C4-2B (cell line): Measurements from ENCODE around the gene TACC3.

Experiments
- H3K27ac ChIP-seq: fragments of 450-650 bp; 2 replicates; pipeline ENCODE4 v1.5.1; 2017
- ZFX ChIP-seq: fragments of 450-650 bp; IDR thresholded peaks from 2 replicates; pipeline ENCODE4 v1.6.1; 2017
- TF ChIP-seq, protein P1 (sequence below): fragments of 450-650 bp; conservative IDR thresholded peaks from 2 replicates; pipeline ENCODE4 v1.5.1; 2017; ENCODE audit warnings: mild to moderate bottlenecking

The TACC3 gene

DNA sequence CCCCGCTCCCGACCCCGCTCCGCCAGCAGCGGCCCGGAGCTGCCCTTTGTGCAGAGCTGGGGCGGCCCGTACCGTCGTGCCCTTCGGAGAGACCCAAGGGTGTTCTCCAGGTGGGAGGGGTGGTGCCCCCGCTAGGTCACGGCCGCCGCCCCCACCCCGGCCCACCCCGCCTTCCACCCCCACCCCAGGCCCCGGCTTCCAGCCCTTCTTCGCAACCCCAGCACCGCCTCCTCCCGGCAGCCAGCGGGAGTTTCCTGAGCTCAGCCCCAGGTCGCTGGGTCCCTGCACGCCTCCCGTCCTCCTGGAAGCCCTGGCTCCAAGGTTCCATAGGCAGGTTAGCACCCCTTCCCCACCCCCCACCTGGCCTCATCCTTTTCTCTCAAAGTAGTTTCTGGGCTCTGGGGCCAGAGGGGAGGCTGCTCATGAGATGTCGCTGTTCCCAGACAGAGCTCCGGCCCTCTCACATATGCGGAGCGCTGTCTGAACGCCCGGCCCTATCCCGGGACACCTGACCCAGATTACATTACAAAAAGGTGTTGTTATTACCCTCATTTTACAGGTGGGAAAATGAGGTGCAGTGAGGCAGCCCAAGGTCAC, 46.5 kb downstream of the TACC3 start:
- TF ChIP-seq, protein P1, sequence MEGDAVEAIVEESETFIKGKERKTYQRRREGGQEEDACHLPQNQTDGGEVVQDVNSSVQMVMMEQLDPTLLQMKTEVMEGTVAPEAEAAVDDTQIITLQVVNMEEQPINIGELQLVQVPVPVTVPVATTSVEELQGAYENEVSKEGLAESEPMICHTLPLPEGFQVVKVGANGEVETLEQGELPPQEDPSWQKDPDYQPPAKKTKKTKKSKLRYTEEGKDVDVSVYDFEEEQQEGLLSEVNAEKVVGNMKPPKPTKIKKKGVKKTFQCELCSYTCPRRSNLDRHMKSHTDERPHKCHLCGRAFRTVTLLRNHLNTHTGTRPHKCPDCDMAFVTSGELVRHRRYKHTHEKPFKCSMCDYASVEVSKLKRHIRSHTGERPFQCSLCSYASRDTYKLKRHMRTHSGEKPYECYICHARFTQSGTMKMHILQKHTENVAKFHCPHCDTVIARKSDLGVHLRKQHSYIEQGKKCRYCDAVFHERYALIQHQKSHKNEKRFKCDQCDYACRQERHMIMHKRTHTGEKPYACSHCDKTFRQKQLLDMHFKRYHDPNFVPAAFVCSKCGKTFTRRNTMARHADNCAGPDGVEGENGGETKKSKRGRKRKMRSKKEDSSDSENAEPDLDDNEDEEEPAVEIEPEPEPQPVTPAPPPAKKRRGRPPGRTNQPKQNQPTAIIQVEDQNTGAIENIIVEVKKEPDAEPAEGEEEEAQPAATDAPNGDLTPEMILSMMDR = no peak; the same call in 1 of the 2 replicates
- TF ChIP-seq ZFX = no peak
- no peak overlapping the region for H3K27ac ChIP-seq

DNA sequence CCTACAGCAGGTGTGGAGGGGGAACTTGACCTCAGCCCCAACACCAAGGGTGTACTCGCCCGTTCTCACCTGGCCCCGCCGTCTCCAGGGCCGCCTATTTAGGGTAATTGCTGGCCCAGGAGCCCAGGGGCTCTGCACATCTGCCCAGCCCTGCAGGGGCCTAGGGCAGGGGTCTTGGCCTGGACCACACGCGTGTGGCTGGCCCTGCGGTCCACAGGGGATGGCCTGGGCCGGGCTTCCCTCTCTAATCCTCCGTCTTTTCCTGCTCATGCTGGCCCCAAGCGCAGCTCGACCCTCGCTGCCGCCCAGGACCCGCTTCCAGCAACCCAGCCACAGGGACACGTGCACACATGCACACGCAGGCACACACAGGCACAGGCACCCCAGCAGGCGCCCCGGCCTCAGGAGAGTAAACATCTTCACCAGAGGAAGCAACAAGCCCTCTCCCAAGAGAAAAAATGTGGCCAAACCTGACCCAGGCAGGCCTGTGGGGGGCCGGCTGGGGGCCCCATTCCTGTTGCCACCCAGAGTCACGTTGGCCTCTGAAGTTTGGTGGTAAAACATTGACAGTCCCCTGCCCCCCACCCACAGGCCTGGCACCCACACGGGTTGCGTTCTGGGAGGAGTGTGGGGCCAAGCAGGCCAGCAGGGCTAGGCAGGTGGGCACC, 47.2 kb downstream of the TACC3 start:
- H3K27ac ChIP-seq = no peak overlapping the region
- TF ChIP-seq ZFX = no peak
- TF ChIP-seq, protein P1 = no peak

DNA sequence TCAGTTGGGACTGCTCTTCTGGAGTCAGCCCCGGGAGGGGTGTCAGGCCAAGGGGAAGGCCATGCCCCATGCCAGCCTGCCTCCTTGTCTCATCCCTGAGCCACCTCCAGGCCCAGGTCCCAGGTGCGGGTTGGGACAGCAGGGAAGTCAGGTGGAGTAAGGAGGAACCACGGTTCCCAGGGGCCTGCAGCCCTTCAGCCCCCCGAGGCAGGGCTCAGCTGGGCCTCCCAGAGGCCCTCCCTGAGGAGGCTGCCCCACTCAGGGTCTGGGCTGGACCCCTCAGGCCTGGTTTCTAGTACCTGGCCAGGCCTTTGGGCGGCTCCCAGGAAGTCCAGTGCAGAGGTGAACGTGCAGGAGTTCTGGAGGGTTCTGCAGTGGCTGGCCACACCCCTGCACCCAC, 48.4 kb downstream of the TACC3 start:
- H3K27ac ChIP-seq = no peak overlapping the region
- TF ChIP-seq, protein P1 = no peak
- no peak for TF ChIP-seq ZFX

DNA sequence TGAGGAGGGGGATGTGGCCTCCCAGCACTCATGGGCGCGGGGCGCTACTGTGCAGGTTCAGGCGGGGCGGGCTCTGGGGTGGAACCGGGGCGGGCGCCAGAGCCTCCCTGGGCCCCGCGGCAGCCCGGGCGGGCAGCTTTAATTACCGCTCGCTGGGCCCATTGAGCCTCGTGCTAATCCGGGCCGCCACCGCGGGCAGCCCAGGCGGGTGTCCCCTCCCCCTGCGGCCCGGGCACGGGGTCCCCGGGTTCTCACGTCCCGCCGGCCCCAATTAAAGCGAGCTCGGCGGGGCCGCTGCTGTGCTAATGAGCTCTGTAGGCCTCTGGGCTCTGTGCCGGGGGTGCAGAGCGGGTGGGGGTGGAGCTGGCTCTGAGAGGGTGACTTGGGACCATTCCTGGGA, 48.9 kb downstream of the TACC3 start:
- H3K27ac ChIP-seq = no peak overlapping the region
- TF ChIP-seq ZFX = no peak
- TF ChIP-seq, protein P1 = no peak

DNA sequence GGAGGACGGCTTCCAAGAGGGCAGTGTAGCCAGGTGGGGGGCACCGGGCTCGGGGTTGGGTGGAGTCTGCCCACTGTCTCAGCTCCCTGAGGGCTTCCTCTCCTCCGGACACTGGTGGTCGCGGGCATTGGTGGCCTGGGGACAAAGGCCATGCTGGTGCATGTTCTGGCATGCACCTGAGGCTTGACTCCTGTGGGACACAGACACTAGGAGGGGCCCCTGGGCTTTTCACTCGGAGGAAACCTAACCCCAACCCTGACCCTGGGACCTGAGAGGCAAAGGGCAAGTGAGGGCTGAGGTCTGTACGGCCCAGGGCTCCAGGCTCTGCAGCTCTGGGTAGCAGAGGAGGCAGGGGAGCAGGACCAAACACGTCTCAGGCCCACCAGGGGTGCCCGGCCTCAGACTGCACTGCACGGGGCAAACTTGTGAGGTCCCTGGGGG, 49.5 kb downstream of the TACC3 start:
- TF ChIP-seq, protein P1 = no peak
- TF ChIP-seq ZFX = no peak

DNA sequence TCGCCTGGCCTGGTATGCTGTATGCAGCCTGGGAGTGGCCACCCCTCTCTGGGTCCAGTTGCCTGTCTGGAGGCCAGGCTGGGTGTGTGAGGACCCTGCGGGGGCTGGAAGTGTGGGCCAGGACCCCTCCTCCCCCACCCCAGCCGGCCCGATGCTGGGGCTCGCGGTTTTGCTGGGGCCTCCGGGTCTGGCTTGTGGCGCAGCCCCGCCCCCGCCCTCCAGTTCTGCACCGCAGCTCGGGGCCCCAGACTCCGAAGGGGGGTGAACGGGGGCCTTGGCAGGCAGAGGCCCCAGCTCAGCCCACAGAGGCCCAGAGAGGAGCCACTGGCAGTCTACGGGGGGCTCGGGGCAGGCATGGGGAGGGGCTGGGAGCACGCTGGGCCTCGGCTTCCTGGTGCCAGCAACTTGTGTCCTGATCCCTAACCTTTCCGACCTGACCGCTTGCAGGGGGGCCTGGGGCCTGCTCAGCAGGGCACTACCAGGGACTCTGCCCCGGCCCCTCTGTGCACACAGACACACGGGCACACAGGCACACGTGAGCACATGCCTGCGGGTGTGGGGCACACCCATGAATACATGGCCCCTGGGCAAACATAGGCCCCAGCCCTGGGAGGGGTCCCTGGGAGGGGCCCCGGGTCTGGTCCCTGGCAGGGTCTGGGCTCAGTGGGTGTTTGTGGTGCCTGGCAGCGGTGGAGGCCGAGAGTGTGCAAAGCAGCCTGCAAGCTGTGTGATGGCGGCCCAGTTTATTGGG, 50.4 kb downstream of the TACC3 start:
- H3K27ac ChIP-seq = no peak overlapping the region
- TF ChIP-seq, protein P1 = no peak
- no peak for TF ChIP-seq ZFX

More for the DNA sequence above, 49.5 kb downstream of the TACC3 start:
- no peak overlapping the region for H3K27ac ChIP-seq
